Transverse colon (tissue), 3 donors: ENCODE results near the gene HOXC13.

Experiments used
- POLR2A ChIP-seq: fragments of 450-650 bp; IDR thresholded peaks from one replicate; pipeline ENCODE4 v1.6.1; 2016; ENCODE audit warnings: antibody characterized with exemption, mild to moderate bottlenecking, moderate library complexity
- TF ChIP-seq, protein P1 (sequence below), 5 experiments: fragments of 200-600 bp in 3 of 5; fragments of 450-650 bp in 2 of 5; sonication (generic) in 3 of 5; IDR thresholded peaks; 1 replicate in 2 of 5; 2 replicates in 3 of 5; pipeline ENCODE4 v1.5.1; 2016 to 2017; ENCODE audit warnings: antibody characterized with exemption in 5 of 5, inconsistent platforms in 3 of 5, mild to moderate bottlenecking in 2 of 5, moderate library complexity in 1 of 5

DNA sequence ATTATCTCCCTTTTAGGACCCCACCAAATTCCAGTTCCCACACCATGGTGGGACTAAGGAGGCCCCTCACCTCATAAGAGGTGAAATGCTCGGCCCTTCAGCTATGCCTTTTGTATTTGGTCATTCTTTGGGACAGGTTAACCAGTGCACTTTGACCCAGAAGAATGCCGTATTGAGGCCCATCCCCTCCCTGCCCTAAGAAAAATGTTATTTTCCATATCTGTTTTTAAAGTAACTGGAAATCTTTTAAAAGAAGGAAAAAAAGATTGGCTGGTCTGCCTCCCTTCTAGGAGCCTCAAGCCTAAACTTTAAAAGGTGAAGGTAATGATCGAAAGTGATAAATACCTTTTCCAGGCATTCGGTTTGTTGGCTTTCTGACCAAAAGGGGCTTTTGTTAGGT, 5.7 kb upstream of the HOXC13 start:
- no peak for TF ChIP-seq POLR2A
- TF ChIP-seq, protein P1, sequence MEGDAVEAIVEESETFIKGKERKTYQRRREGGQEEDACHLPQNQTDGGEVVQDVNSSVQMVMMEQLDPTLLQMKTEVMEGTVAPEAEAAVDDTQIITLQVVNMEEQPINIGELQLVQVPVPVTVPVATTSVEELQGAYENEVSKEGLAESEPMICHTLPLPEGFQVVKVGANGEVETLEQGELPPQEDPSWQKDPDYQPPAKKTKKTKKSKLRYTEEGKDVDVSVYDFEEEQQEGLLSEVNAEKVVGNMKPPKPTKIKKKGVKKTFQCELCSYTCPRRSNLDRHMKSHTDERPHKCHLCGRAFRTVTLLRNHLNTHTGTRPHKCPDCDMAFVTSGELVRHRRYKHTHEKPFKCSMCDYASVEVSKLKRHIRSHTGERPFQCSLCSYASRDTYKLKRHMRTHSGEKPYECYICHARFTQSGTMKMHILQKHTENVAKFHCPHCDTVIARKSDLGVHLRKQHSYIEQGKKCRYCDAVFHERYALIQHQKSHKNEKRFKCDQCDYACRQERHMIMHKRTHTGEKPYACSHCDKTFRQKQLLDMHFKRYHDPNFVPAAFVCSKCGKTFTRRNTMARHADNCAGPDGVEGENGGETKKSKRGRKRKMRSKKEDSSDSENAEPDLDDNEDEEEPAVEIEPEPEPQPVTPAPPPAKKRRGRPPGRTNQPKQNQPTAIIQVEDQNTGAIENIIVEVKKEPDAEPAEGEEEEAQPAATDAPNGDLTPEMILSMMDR (IDR thresholded peaks at IDR 0.05), result no peak
